MM.1S (cell line): ENCODE results near the gene ANKS1B.

Experiments
- DNase-seq: peaks from one replicate; pipeline ENCODE4 v3.0.0-alpha.2; 2015
- H2AFZ ChIP-seq: fragments of 300-600 bp; sonication (generic); 2 replicates; pipeline ENCODE4 v1.6.0; 2016; ENCODE audit warnings: antibody characterized with exemption, low read length
- H3F3A ChIP-seq: fragments of 300-600 bp; sonication (generic); 2 replicates; pipeline ENCODE4 v1.6.1; 2016; ENCODE audit warnings: mild to moderate bottlenecking, antibody characterized with exemption, low read length, moderate library complexity, mixed read lengths; ENCODE audit not compliant: insufficient read depth
- H3K27ac ChIP-seq: fragments of 300-600 bp; sonication (generic); 2 replicates; pipeline ENCODE4 v1.5.1; 2016; ENCODE audit warnings: mild to moderate bottlenecking, low read length
- H3K27me3 ChIP-seq: fragments of 300-600 bp; sonication (generic); replicated peaks from 2 replicates; pipeline ENCODE4 v1.6.0; 2016; ENCODE audit warnings: low read length; ENCODE audit not compliant: insufficient read depth
- H3K36me3 ChIP-seq: fragments of 300-600 bp; sonication (generic); replicated peaks from 2 replicates; pipeline ENCODE4 v1.6.1; 2016; ENCODE audit warnings: mild to moderate bottlenecking, low read length, mixed read lengths; ENCODE audit not compliant: insufficient read depth
- H3K4me1 ChIP-seq: fragments of 300-600 bp; sonication (generic); 2 replicates; pipeline ENCODE4 v1.6.1; 2016; ENCODE audit warnings: low read length, mixed read lengths
- H3K4me2 ChIP-seq: fragments of 300-600 bp; sonication (generic); 2 replicates; pipeline ENCODE4 v1.6.0; 2016; ENCODE audit warnings: low read depth, low read length
- H3K4me3 ChIP-seq: fragments of 300-600 bp; sonication (generic); 2 replicates; pipeline ENCODE4 v1.5.1; 2016; ENCODE audit warnings: low read length, mixed read lengths
- H3K79me2 ChIP-seq: fragments of 300-600 bp; sonication (generic); 2 replicates; pipeline ENCODE4 v1.6.1; 2016; ENCODE audit warnings: mixed run types, low read length, mixed read lengths
- H3K9ac ChIP-seq: fragments of 300-600 bp; sonication (generic); 2 replicates; pipeline ENCODE4 v1.6.1; 2016; ENCODE audit warnings: low read length, mixed read lengths
- H3K9me2 ChIP-seq: fragments of 300-600 bp; sonication (generic); replicated peaks from 2 replicates; pipeline ENCODE4 v1.6.1; 2016; ENCODE audit warnings: mild to moderate bottlenecking, low read length, mixed read lengths; ENCODE audit not compliant: insufficient read depth
- H3K9me3 ChIP-seq: fragments of 300-600 bp; sonication (generic); replicated peaks from 2 replicates; pipeline ENCODE4 v1.6.1; 2016; ENCODE audit warnings: mild to moderate bottlenecking, low read length, mixed read lengths; ENCODE audit not compliant: insufficient read depth
- H4K20me1 ChIP-seq: fragments of 300-600 bp; sonication (generic); 2 replicates; pipeline ENCODE4 v1.6.1; 2016; ENCODE audit warnings: mild to moderate bottlenecking, low read length, moderate library complexity, mixed read lengths; ENCODE audit not compliant: insufficient read depth
- CTCF ChIP-seq: fragments of 300-600 bp; sonication (generic); IDR thresholded peaks from 2 replicates; pipeline ENCODE4 v1.5.1; 2016; ENCODE audit warnings: antibody characterized with exemption, low read length, mixed read lengths
- EZH2 ChIP-seq: fragments of 300-600 bp; sonication (generic); optimal IDR thresholded peaks from 2 replicates; pipeline ENCODE3; 2017; ENCODE audit warnings: low read depth, mild to moderate bottlenecking, antibody characterized with exemption, low read length, mixed read lengths
- EZH2phosphoT487 ChIP-seq: fragments of 300-600 bp; sonication (generic); IDR thresholded peaks from 2 replicates; pipeline ENCODE4 v1.6.1; 2018; ENCODE audit warnings: antibody characterized with exemption, low read length

ANKS1B gene

GRCh38 chr12:99861731-99862130, 123.0 kb downstream of the ANKS1B start:
- H3K9ac ChIP-seq = no peak overlapping the region
- no peaks in the 10 kb centered on the region for H3K9me2 ChIP-seq
- no peaks in the 10 kb centered on the region for H3F3A ChIP-seq
- H4K20me1 ChIP-seq = no peaks in the 10 kb centered on the region
- H3K36me3 ChIP-seq = no peaks in the 10 kb centered on the region; the same call in 1 of the 2 replicates
- no peaks in the 10 kb centered on the region for H3K9me3 ChIP-seq
- no peaks in the 10 kb centered on the region for H3K4me1 ChIP-seq
- H3K27ac ChIP-seq = no peak overlapping the region
- no peak overlapping the region for H3K4me2 ChIP-seq
- TF ChIP-seq CTCF = no peak
- H3K79me2 ChIP-seq = no peaks in the 10 kb centered on the region
- DNase-seq = no peak
- H2AFZ ChIP-seq = no peak overlapping the region
- H3K4me3 ChIP-seq = no peak overlapping the region
- no peaks in the 10 kb centered on the region for H3K27me3 ChIP-seq

GRCh38 chr12:99859126-99859525, 125.6 kb downstream of the ANKS1B start:
- H3K4me2 ChIP-seq = no peak overlapping the region
- H3K27ac ChIP-seq = no peak overlapping the region
- TF ChIP-seq EZH2 = no peak
- TF ChIP-seq CTCF = no peak
- TF ChIP-seq EZH2phosphoT487 = no peak
- no peaks in the 10 kb centered on the region for H3K79me2 ChIP-seq
- no peaks in the 10 kb centered on the region for H3K27me3 ChIP-seq
- H3K4me3 ChIP-seq = no peak overlapping the region
- H3K36me3 ChIP-seq = no peaks in the 10 kb centered on the region; the same call in 1 of the 2 replicates
- no peaks in the 10 kb centered on the region for H4K20me1 ChIP-seq
- H3K9ac ChIP-seq = no peak overlapping the region
- H3K9me3 ChIP-seq = no peaks in the 10 kb centered on the region
- DNase-seq = no peak
- no peaks in the 10 kb centered on the region for H3K9me2 ChIP-seq
- no peaks in the 10 kb centered on the region for H3F3A ChIP-seq
- H3K4me1 ChIP-seq = no peaks in the 10 kb centered on the region
- H2AFZ ChIP-seq = no peak overlapping the region

GRCh38 chr12:99852666-99853065, 132.1 kb downstream of the ANKS1B start:
- Histone ChIP-seq H3K4me1 (no peaks in the 10 kb centered on the region), H3K9me3 (no peaks in the 10 kb centered on the region), H3K36me3 (no peaks in the 10 kb centered on the region), H3F3A (no peaks in the 10 kb centered on the region), H3K79me2 (no peaks in the 10 kb centered on the region), H3K4me3 (no peak overlapping the region), H3K27ac (no peak overlapping the region), H3K4me2 (no peak overlapping the region), H3K9ac (no peak overlapping the region), H4K20me1 (no peaks in the 10 kb centered on the region), H2AFZ (no peak overlapping the region), H3K9me2 (no peaks in the 10 kb centered on the region), H3K27me3 (no peaks in the 10 kb centered on the region)
- TF ChIP-seq EZH2phosphoT487 (no peak), EZH2 (no peak), CTCF (no peak)
- no peak for DNase-seq

GRCh38 chr12:99847936-99848335, 136.8 kb downstream of the ANKS1B start:
- Histone ChIP-seq H2AFZ (no peak overlapping the region), H3K9me2 (no peaks in the 10 kb centered on the region), H4K20me1 (no peaks in the 10 kb centered on the region), H3K36me3 (no peaks in the 10 kb centered on the region), H3K4me3 (no peak overlapping the region), H3K27me3 (no peaks in the 10 kb centered on the region), H3K9me3 (no peaks in the 10 kb centered on the region), H3K79me2 (no peaks in the 10 kb centered on the region), H3F3A (no peaks in the 10 kb centered on the region), H3K27ac (no peak overlapping the region), H3K9ac (no peak overlapping the region), H3K4me2 (no peak overlapping the region), H3K4me1 (no peaks in the 10 kb centered on the region)
- DNase-seq = no peak
- no peak for TF ChIP-seq EZH2
- no peak for TF ChIP-seq CTCF
- TF ChIP-seq EZH2phosphoT487 = no peak
